Midbrain (tissue), 1 donor: Measurements from ENCODE around the gene NUDT8.

Experiments used
- DNase-seq: peaks from one replicate; lab custom pipeline; 2025; lab: John Stamatoyannopoulos, UW

The NUDT8 gene, protein sequence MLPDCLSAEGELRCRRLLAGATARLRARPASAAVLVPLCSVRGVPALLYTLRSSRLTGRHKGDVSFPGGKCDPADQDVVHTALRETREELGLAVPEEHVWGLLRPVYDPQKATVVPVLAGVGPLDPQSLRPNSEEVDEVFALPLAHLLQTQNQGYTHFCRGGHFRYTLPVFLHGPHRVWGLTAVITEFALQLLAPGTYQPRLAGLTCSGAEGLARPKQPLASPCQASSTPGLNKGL

DNA sequence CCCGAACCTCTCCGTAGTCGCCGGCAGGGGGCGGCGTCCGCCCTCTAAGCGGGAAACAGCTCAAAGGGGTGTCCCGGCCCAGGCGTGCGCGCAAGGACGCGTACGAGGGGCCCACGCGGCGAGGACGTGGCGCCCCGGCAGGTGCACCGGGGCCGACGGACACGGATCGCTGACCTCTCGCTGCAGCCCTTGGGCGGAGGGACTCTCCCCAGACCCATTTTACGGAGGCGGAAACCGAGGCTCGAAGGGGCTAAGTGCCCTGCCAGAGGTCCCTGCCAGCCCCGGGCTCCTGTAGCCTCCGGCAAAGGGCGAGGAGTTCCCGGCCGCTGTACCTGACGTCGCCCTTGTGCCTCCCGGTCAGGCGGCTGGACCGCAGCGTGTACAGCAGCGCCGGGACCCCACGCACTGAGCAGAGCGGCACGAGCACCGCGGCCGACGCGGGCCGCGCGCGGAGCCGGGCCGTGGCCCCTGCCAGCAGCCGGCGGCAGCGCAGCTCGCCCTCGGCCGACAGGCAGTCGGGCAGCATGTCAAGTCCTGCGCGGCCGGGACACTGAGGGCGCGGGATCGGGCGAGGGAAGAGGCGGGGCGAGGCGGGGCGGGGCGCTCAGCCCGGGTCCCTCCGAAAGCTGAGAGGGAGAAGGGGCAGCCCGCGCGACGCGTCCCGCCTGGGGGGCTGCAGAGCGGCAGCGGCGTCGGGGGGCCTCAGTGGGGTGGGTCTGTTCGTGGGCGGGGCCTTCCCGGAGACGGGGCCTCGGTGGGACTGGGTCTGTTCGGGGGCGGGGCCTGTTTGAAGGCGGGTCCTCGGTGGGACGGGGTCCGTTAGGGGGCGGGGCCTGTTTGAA lies at the start of gene NUDT8:
Gene NUDT8 (minus strand): TSS at position 552 of the 842 bp plus-strand sequence. CDS start 26 bp downstream, at position 526.
- DNase-seq: peak; percentile 74

DNA sequence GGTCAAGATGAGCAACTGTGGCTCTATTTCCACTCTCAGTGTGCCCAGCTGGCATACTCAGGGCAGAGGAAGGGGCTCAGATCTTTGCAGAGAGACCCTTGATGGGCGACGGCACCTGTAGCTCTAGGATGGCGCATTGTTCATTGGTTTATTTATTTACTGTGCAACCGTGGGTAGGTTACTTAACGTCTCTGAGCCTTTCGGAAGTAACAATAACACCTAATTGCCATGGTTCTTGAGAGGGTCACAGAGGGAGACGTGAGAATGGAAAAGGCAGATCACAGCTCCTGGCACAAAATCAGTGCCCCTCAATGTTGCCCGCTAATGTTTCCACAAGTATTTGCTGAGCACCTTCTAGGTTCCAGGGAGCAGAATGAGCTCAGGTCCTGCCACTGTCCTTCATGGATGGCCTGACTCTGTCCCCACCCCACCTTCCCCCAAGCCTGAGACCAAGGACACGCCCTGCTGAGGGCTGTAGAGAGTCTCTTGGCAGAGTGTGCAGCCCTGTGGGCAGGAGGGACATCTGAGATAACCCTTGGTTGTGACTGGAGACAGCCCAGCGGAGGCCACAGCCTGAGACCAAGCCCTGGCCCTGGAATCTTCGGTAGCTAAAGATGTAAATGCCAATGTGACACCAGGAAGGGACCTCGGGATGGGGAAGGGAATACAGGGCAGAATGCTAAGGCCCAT lies 45.5 kb upstream of the NUDT8 start:
- DNase-seq: no peak

DNA sequence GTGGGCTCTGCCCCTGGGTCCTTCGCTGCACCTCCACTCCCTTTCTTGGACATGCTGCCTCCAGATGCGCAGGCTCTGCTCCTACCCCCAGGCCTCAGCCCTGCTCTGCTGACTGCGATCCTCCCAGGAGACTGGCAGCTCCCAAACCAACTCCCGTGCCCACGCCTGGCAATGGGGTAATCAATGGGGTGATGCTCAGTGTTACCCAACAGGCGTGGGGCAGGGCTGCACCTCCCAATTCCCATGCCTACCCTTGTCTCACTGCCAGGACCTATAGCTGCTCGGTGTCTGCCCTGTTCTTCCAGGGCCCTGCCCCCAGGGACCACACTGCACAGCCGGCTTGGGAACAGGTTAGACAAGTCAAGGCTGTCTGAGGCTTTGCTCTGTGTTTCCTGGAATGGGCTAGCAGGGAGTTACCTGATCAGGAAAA lies 44.7 kb upstream of the NUDT8 start, which contains the start of gene ALDH3B2:
Gene ALDH3B2 (minus strand): TSS at position 182 of the 430 bp plus-strand sequence. CDS start 7,688 bp downstream, outside the sequence.
- no peak for DNase-seq

DNA sequence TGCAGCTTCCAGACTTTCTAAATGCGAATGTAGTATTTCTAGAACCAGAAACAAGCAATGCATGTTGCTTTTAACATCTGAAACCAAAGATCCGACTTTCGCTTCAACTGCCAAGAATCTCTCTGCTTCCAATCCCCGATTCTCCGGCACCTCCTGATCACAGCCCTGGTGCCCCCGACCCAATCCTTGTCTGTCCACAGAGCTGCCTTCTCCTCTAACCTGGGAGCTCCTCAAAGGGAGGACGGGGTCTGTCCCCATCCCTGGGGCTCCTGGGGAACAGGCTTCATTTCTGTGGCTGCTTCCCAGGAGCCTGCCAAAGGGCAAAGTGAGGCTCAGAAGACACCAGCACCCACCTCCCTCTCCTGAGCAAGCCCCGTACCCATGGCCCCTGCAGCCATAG lies 44.2 kb upstream of the NUDT8 start:
- DNase-seq: no peak

DNA sequence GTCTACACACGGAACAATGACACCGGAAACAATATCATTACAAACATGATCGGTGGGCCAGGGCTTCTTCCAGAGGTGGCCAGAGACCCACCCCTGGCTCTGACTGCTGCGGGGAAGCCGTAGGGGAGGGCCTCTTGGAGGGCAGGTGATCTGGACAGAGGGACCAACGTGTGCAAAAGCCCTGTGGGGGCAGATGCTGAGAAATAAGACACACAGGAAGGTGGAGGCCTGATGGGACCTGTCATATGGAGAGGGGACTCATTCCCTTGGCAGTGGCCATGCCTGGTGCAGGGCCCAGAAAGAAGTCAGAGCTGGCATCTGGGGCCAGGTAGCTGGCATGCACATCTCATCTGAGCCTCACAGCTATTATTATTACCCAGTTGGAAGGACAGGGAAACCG lies 43.6 kb upstream of the NUDT8 start:
- no peak for DNase-seq

DNA sequence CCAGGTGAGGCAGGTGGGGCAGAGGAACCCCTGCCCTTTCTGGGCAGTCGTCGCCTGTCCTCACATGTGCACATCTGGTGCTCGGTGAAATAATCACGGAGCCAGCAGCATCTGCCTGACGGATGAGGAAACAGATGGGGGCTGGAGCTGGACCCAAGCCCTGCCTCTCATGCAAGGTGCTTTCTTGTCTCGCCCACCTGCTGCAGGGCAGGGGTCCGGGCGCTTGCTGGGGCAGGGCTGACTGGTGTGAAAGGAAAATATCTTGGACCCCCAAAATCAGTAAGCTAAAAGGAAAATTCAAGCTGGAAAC lies 41.4 kb upstream of the NUDT8 start:
- no peak for DNase-seq

DNA sequence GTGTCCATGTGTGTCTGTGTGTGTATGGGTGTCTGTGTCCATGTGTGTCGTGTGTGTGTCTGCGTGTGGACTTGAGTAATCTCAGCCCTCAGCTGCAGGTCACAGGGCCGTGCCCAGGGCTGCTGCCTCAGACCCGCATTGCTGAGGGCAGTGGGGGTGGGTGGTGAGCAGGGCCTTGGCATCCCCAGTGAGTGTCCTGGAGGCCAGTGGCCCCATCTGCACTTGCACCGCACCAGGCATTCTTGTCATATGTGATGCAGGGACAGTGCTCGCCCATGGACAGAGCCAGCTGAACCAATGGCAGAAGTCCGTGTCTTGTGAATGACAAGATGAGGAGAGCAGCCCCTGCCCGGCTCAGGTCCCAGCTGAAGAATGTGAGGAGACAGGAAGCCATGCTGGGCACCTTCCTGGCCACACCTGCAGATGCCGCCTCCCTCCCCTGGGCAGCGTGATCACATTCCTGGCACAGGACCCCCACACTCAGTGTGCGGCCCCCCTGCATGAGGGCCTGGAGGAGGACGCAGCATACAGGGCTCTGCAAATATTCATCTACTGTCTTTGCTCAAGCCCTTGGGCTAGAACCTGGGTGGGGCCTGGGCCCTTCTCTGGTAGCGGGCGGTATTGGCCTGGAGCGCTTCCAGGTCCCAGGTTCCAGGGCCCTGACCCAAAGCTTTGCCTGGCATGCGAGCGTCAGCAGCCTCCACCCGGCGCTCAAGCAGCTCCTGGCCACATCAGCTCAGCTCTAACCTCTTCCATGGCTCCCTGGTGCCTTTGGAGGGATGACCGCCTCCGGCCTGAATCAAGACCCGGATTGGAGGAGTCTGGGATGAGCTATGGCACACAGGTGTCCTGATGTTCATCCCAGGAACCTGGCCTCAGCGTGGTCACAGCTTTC lies 40.8 kb upstream of the NUDT8 start:
- DNase-seq: no peak

DNA sequence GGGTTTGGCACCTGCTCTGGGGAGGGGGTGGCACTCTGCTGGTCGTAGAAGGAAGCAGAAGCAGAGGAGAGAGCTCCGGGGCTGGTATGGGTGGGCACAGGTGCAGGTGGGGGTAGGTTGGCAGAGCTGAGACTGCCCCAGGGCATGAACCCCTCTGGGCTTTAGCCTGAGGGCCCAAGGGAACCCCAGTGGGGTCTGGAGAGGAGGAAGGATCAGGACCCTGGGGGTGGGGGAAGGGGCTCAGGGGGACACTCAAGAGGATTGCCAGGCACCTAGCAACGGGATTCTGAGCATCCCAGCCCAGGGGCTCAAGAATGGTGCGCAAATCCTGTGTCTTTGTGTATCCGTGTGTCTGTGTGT lies 38.4 kb upstream of the NUDT8 start:
- DNase-seq: no peak

DNA sequence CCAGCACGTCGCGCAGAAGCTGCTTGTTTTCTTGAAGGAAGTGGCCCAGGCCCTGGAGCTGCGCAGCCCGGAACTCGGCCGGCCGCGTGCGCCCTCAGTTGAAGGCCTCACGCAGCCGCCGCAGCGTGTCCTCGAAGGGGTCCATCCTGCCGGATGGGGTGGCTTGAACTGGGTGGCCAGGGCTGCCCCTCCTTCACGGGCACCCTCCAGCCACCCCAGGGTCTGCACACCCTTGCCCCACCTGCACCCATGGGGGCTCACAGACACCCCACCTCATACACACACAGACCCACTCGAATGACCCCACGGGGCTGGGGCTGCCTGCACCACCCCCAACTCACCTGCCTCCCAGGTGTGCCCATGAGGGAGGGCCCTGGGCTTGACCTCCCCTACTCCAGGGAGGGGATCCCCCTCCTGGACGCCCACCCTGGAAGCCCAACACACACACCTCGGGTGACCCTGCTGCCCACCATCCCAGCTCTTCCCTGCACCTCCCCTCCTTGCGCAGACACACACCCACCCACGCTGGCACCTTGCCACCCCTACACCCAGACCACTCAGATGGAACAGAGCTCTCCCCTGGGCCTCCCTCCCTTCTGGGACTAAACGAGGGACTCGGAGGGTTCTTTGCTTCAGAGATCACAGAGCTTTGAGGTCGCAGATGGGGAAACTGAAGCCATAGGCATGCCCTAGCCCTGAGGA lies 37.9 kb upstream of the NUDT8 start:
- DNase-seq: no peak

DNA sequence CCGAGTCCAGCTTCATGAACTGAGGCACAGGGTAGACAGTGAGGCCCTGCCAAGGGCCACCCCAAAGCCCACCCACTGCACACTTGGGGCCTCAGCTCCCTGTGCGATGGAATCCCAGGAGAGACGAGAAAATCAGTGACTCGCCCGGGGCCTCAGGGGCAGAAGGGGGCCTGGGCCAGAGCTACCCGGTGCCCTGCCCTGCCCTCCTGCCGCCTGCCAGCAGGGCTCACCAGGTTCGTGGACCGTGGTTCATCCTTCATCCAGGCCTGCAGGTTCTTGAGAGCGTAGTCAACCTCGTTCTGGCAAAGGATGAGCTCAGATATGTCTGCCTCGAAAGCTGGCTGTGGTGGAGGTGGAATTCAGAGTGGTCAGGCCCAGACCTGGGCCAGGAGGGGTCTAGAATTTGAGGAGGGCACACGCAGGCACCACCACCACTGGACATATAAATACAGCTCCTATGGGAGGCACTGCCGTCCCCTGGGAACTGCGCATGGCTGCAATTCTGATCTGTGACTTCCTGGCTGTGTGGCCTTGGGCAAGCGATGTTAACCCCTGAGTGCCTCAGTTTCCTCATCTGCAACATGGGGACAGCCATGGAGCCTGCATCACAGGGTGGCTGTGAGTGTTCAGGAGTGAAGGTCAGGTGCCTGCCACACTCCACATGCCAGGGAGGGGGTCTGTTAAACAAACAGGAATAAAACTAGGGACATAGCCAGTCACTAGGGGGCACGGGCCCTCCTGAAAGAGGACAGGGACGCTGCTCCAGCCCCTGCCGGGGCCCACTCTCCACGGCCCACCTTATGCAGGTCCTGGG lies 37.1 kb upstream of the NUDT8 start:
- no peak for DNase-seq

DNA sequence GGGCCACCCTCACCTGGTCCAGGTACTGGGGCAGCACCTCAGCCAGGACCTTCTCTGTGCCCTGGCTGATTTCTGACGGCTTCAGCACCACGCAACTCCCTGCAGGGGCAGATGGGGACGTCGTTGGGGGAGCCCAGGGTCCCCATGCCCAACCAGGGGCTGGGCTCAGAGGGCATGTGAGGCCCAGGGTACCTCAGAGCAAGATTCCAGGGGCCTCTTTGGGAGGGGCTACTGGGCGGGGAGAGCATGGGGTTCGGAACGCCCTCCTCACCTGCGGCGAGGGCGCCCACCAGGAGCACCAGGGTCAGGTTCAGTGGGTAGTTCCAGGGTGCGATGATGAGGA lies 36.5 kb upstream of the NUDT8 start:
- DNase-seq: no peak

DNA sequence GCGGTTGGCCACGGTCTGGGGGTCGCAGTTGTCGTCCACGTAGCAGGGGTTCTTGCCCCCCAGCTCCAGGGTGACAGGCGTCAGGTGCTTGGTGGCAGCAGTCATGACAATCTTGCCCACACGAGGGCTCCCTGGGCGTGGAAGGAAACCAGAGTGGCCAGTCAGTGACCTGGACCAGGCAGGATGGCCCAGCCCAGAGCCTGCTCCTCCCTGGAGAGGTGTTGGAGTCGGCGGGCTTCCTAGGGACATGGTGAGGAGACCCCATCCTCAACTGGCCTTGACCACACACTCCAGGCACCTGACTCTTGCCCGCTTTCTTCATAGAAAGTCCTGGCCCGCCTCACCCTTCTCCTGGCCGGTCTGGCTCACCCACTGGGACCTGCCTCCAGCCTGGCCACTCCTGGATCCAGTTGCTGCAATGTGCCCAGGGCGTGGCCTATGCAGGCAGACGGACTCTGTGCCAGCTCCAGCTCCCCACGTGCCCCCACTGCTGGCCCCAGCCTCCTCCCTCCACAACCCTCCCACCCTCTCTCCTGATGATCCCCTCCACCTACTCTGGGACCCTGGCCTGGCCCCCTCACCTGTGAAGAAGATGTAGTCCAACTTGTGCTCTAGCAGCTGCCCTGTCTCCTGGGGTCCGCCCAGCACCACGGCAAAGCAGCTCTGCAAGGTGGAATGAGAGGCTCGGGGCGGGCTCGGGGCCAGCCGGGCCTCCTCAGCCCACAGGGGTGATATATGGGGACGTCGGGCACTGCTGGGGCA lies 36.0 kb upstream of the NUDT8 start:
- no peak for DNase-seq

DNA sequence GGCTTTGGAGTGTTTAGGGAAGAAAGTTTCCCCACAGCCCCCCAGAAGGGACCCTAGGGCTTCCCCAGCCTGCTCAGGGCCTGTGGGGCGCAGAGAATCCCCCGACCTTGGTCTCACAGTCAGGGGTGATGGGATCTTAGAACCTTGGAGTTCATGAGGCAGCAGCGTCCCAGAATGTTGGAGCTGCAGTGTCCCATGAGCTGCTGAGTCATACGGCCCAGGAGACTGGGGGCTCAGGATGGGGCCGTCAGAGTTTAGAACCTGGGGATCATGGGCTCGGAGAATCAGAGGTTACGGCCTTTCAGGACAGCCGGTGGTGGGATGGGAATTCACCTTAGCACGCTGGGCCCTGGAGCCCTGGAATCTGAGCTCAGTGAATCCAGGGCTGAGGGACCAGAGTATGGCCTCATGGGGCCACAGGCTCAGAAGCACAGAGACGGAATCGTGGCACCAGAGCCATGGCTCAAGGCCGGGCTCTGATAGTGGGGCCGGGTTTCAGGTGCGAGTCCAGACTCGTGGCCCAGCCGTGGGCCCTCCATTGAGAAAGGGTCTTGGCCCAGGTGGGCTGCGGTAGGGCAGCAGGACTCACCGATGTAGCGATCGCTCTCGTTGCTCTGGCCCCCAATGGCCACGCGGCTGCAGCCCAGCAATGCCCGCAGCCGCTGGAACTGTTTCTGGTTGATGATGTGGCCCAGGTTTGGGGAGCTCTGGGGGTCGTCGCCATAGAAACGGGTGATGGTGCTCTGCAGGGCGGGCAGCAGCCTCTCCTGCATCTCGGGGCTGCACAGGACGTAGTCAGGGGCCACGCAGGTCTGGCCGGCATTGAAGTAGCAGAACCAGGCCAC lies 35.2 kb upstream of the NUDT8 start:
- DNase-seq: no peak

DNA sequence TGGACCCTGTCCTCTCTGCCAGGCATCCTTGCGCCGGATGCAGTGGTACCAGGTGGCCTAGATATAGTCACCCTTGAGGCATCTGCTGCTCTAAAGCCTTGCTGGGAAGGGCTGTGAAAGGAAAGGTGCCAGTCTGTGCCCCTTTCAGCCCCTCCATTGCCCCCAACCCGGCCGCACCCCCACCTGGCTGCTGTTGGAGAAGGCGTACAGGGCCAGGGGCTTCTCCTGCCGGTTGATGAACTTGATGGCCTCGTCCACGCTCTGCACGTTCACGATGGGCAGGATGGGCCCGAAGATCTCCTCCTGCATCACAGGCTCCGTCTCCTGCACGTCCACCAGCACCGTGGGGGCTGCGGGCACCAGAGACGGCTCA lies 34.5 kb upstream of the NUDT8 start:
- no peak for DNase-seq

DNA sequence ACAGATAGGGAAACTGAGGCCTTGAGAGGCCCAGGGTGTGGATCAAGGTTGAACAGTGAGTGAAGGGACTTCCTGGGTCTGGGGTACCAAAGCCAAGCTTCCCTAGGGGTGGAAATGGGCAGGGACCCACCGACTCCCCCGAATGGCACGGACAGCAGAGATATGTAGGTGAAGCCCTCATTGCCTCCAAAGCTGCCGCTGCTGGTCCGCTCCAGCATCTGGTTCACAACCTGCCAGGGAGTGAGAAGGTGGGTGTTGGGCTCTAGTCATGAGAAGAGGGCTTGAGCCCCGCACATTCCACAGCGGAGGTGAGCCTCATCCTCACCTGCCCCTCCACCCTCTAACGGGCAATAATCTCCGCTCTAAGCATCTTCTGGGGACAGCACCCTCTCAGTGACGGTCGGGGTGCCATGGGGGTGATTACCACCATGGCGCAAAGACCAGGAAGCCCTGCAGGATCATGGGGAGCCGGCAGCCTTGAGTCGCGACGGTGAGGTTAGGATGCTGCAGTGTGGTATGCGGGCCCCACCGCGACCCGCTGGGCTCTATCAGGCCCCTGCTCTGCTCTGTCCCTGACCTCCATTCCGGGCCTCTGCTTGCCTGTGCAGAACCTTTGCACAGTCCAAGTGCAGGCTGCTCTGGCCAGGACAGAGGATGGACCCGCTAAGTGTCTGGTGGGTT lies 33.9 kb upstream of the NUDT8 start:
- no peak for DNase-seq

DNA sequence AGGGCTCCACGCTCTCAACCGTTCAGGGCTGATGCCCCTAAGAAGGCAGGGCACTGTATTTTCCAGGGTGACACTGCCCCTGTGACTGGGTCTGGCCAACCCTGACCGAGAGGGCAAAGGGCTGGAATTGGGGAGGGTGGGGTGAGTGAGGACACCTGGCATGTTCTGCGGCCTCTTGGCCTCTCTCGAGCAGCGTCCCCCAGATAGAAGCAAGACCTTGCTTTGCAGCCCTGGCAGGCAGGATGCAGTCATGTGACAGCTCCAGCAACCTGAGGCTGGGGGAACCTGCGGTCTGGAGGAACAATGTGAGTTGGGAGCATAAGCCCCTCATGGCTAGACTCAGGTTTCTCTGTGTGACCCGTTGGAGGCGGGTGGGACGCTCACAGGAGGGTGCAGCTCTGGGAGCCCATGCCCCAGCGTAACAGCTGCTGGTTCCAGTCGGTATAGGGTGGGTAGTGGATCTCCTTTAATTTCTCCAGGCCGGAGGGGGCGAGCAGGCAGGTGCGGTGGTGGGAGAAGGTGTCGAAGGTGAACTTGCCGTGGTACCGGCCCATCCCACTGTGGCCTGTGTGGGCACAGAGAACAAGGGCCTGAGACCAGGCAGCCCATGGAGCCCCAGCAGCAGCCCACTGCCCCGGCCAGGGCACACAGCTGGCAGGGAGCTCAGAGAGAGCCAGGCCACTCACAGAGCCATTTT lies 33.2 kb upstream of the NUDT8 start:
- DNase-seq: no peak

DNA sequence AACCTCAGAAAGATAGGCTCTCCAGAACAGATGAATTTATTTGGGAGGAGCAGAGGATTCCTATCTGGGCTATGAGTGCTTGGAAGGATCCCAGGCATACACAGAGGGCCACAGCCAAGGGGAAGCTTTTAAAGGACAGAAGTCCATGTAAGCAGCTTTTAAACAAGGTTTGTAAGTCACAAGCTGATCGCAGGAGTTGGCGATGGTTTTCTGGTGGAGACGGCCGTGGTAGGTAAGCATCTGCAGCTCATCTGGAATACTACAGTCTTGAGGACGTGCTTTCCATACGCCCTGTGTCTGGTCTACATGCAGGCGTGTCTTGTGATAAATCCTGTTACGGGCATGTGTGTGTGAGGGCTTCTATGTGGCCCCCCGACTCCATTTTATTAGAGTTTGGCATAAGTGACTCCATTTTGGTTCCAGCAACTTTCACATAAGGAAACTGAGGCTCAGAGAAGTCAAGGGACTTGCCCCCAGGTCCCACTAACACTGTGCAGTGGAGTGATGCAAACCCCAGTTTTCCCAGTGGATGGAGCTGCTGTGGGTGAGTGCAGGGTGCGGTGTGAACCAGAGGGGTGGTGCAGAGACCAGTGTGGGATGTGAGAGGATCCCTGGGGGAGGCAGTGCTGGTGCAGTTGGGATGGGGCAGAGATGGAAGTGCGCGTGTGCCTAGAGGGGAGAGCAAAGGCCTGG lies 32.6 kb upstream of the NUDT8 start:
- DNase-seq: no peak
